ENCODE data around the gene EXOC6B.

GRCh38 chr2:72719416-72719815, 106.4 kb downstream of the EXOC6B start:
- no peak for TF ChIP-seq CTCF (IDR thresholded peaks at IDR 0.05; ENCODE audit: low read depth, low read length)
- TF ChIP-seq EZH2phosphoT487 (IDR thresholded peaks at IDR 0.05; ENCODE audit: low read depth) = no peak
